MM.1S (cell line): ENCODE data around the gene ENO3.

Experiments used
- EZH2phosphoT487 ChIP-seq: fragments of 300-600 bp; sonication (generic); IDR thresholded peaks from 2 replicates; pipeline ENCODE4 v1.6.1; 2018; ENCODE audit warnings: antibody characterized with exemption, low read length
- TF ChIP-seq, protein P1 (sequence below): fragments of 300-600 bp; sonication (generic); IDR thresholded peaks from 2 replicates; pipeline ENCODE4 v1.5.1; 2016; ENCODE audit warnings: antibody characterized with exemption, low read length, mixed read lengths

DNA sequence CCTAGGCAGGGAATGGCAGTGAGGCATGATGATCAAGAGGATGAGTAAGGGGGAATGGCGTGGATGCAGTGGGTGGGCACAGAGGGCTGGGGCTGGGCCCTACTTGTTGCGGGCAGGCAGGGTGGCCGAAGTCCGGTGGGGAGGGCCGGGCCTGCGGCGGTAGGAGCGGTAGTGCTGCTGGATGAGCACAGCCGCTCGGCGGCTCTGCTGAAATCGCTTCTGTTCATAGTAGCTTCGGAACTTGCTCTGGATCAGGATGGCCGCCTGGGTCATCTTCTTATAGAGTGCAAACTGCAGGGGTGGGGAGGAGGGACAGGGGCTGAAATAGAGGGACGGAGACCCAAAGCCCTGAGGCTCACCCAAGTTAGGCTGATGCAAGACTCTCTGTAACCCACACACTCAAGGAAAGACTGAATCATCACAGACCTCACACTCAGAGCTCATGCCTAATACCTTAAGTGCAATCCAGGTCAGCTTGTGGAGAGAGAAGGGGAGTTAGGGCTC, 18.2 kb downstream of the ENO3 start:
- TF ChIP-seq, protein P1, sequence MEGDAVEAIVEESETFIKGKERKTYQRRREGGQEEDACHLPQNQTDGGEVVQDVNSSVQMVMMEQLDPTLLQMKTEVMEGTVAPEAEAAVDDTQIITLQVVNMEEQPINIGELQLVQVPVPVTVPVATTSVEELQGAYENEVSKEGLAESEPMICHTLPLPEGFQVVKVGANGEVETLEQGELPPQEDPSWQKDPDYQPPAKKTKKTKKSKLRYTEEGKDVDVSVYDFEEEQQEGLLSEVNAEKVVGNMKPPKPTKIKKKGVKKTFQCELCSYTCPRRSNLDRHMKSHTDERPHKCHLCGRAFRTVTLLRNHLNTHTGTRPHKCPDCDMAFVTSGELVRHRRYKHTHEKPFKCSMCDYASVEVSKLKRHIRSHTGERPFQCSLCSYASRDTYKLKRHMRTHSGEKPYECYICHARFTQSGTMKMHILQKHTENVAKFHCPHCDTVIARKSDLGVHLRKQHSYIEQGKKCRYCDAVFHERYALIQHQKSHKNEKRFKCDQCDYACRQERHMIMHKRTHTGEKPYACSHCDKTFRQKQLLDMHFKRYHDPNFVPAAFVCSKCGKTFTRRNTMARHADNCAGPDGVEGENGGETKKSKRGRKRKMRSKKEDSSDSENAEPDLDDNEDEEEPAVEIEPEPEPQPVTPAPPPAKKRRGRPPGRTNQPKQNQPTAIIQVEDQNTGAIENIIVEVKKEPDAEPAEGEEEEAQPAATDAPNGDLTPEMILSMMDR, result no peak
- no peak for TF ChIP-seq EZH2phosphoT487
